ENCODE measurements around the gene LYZL6. TPM values are rescaled to one million over a fixed set of nuclear protein-coding genes. Genes with fewer than 3 reads are reported as not detected.

LYZL6 gene
- total RNA-seq, 1 experiment from 2014 or later, result not detected

- no peak for DNase-seq (ENCODE audit: low read depth)
- in situ Hi-C loops (cut with HindIII; ENCODE audit: low pct_unique_long_range_greater_than_20kb, low sequenced_read_pairs), result no loop called here
Observed at GRCh38 chr17:35892091-35893035, 51.1 kb downstream of the LYZL6 start.

- in situ Hi-C loops (cut with HindIII; ENCODE audit: low pct_unique_long_range_greater_than_20kb, low sequenced_read_pairs), result no loop called here
- no peak for DNase-seq (ENCODE audit: low read depth)
Observed at GRCh38 chr17:35891269-35891668, 52.2 kb downstream of the LYZL6 start.

DNA sequence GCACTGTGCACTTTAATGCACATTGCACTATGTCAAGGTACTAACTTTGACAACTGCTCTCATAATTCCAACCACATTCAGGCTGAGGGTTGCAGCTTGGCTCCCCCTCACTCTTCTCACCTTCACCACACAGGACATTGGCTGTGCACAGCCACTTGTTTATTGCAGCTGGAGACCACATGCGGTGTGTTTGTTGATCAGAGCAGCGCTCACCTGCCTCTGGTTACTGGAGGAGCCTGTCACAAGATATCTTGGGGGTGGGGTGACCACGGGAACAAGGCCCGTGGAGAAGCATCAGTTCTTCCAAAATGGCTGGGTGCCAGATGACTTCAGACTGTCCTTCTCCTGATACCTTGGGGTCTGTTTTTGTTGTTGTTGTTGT, 52.7 kb downstream of the LYZL6 start:
- DNase-seq (ENCODE audit: low read depth), result no peak
- in situ Hi-C loops (cut with HindIII; ENCODE audit: low pct_unique_long_range_greater_than_20kb, low sequenced_read_pairs), result no loop called here

- peak; percentile 38 for DNase-seq (ENCODE audit: low read depth)
- in situ Hi-C loops (cut with HindIII; ENCODE audit: low pct_unique_long_range_greater_than_20kb, low sequenced_read_pairs), result no loop called here
Observed at GRCh38 chr17:35889818-35890773, 53.4 kb downstream of the LYZL6 start.

- in situ Hi-C loops (cut with HindIII; ENCODE audit: low pct_unique_long_range_greater_than_20kb, low sequenced_read_pairs), result no loop called here
- DNase-seq (ENCODE audit: low read depth), result no peak
Observed at GRCh38 chr17:35889241-35889640, 54.3 kb downstream of the LYZL6 start.

Other genes starting within 250 kb of the LYZL6 start
- gene RASL10B, start 212.1 kb downstream of the LYZL6 start, total RNA-seq (2014; rRNA removed; shearing (Covaris generic); ENCODE audit: low replicate concordance), result 0.17 TPM in 1 of 2 replicates, not detected in the other
- not detected in 2 replicates for gene GAS2L2, start 190.5 kb downstream of the LYZL6 start, total RNA-seq (2014; rRNA removed; shearing (Covaris generic); ENCODE audit: low replicate concordance)
- not detected in 2 replicates for gene C17orf50, start 182.8 kb downstream of the LYZL6 start, total RNA-seq (2014; rRNA removed; shearing (Covaris generic); ENCODE audit: low replicate concordance)
- gene MMP28, start 148.1 kb downstream of the LYZL6 start, total RNA-seq (2014; rRNA removed; shearing (Covaris generic); ENCODE audit: low replicate concordance), result 1.7 TPM in 1 of 2 replicates, not detected in the other
- gene TAF15, start 134.2 kb downstream of the LYZL6 start, total RNA-seq (2014; rRNA removed; shearing (Covaris generic); ENCODE audit: low replicate concordance), result 4.9 and 7.7 TPM in 2 replicates
- not detected in 2 replicates for gene HEATR9, start 74.8 kb downstream of the LYZL6 start, total RNA-seq (2014; rRNA removed; shearing (Covaris generic); ENCODE audit: low replicate concordance)
- gene CCL5, start 63.4 kb downstream of the LYZL6 start, total RNA-seq (2014; rRNA removed; shearing (Covaris generic); ENCODE audit: low replicate concordance), result 16.0 and 21.5 TPM in 2 replicates
- gene RDM1, start 12.9 kb downstream of the LYZL6 start, total RNA-seq (2014; rRNA removed; shearing (Covaris generic); ENCODE audit: low replicate concordance), result 12.8 and 13.7 TPM in 2 replicates
- gene CCL16, start 37.8 kb upstream of the LYZL6 start, total RNA-seq (2014; rRNA removed; shearing (Covaris generic); ENCODE audit: low replicate concordance), result not detected in 2 replicates
- not detected in 2 replicates for gene CCL14, start 43.0 kb upstream of the LYZL6 start, total RNA-seq (2014; rRNA removed; shearing (Covaris generic); ENCODE audit: low replicate concordance)
- gene CCL15, start 57.8 kb upstream of the LYZL6 start, total RNA-seq (2014; rRNA removed; shearing (Covaris generic); ENCODE audit: low replicate concordance), result not detected in 2 replicates
- gene CCL23, start 74.3 kb upstream of the LYZL6 start, total RNA-seq (2014; rRNA removed; shearing (Covaris generic); ENCODE audit: low replicate concordance), result not detected in 2 replicates
- gene CCL18, start 120.6 kb upstream of the LYZL6 start, total RNA-seq (2014; rRNA removed; shearing (Covaris generic); ENCODE audit: low replicate concordance), result not detected in 2 replicates
- not detected in 2 replicates for gene CCL3, start 146.4 kb upstream of the LYZL6 start, total RNA-seq (2014; rRNA removed; shearing (Covaris generic); ENCODE audit: low replicate concordance)
- not detected in 2 replicates for gene CCL4, start 160.1 kb upstream of the LYZL6 start, total RNA-seq (2014; rRNA removed; shearing (Covaris generic); ENCODE audit: low replicate concordance)
- gene TBC1D3B, start 232.9 kb upstream of the LYZL6 start, total RNA-seq (2014; rRNA removed; shearing (Covaris generic); ENCODE audit: low replicate concordance), result 0.95 TPM in 1 of 2 replicates, not detected in the other